Measurements from ENCODE around the gene HSD17B3. TPM values are rescaled to one million over a fixed set of nuclear protein-coding genes. Genes with fewer than 3 reads are reported as not detected.

The HSD17B3 gene

Small RNAs within 50 kb of the gene (small RNA-seq; reads per million reads assigned to genes)
- not detected for gene RNU6-1160P (ENCODE audit: insufficient read depth)

Data from neuronal stem cell (in vitro differentiated cells).